Ascending aorta (tissue), 2 donors: ENCODE measurements around the gene PCDHA4. TPM values are rescaled to one million over a fixed set of nuclear protein-coding genes. Genes with fewer than 3 reads are reported as not detected.
"Not testable (repeated sequence)": the region's sequence is repeated elsewhere in the genome, so short reads cannot be mapped to it uniquely, and the experiment has no call there.

Source experiments
- DNase-seq, 2 donors: peaks; one replicate each; pipeline ENCODE4 v3.0.0-alpha.2; 2019; ENCODE audit warnings: low spot score in 2 of 2
- H3K27ac ChIP-seq, 2 donors: fragments of 200-600 bp; sonication (generic); one replicate each; pipeline ENCODE4 v1.5.1; 2016 to 2017; ENCODE audit warnings: mild to moderate bottlenecking in 1 of 2
- H3K27me3 ChIP-seq: fragments of 200-600 bp; sonication (generic); one replicate; pipeline ENCODE4 v1.5.1; 2017
- H3K36me3 ChIP-seq, 2 donors: fragments of 200-600 bp; sonication (generic); one replicate each; pipeline ENCODE4 v1.5.1; 2016
- H3K4me1 ChIP-seq, 2 donors: fragments of 200-600 bp; sonication (generic); one replicate each; pipeline ENCODE4 v1.5.1; 2016 to 2017; ENCODE audit warnings: mild to moderate bottlenecking in 1 of 2
- H3K4me3 ChIP-seq, 2 donors: fragments of 200-600 bp; sonication (generic); one replicate each; pipeline ENCODE4 v1.5.1; 2016 to 2017; ENCODE audit warnings: mild to moderate bottlenecking in 1 of 2
- H3K9me3 ChIP-seq, 2 donors: fragments of 200-600 bp; sonication (generic); one replicate each; pipeline ENCODE4 v1.5.1; 2016
- intact Hi-C: fragments of 100-400 bp; cut with DNase I; formaldehyde crosslinking; loops from one replicate; pipeline ENCODE4 v1.15.1; 2023
- total RNA-seq: library from RNA; depleted of rRNA; stranded (reverse); fragments of >200 nt; gene quantifications from one replicate; pipeline ENCODE4 v1.1.0, GENCODE V29; 2016
- TF ChIP-seq, protein P1 (sequence below), 3 experiments: fragments of 200-600 bp in 2 of 3; fragments of 450-650 bp in 1 of 3; sonication (generic) in 2 of 3; IDR thresholded peaks; one replicate each; pipeline ENCODE4 v1.5.1; 2016 to 2019; ENCODE audit warnings: antibody characterized with exemption in 3 of 3, mild to moderate bottlenecking in 1 of 3, moderate library complexity in 1 of 3

The PCDHA4 gene
- total RNA-seq, 1 donor from 2014 or later = not detected

DNA sequence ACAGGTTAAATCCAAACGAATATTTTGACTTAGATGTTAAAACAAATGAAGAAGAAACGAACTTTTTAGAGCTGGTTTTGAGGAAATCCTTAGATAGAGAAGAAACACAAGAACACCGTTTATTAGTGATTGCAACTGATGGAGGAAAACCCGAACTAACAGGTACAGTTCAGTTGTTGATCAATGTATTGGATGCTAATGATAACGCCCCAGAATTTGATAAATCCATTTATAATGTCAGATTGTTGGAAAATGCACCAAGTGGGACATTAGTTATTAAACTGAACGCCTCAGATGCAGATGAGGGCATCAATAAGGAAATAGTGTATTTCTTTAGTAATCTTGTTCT, 15.4 kb downstream of the PCDHA4 start:
- no peaks in the 10 kb centered on the region for H3K36me3 ChIP-seq
- peaks cover 10 to 40% of the 10 kb centered on the region in 2 donors for H3K9me3 ChIP-seq
- H3K27ac ChIP-seq = no peak overlapping the region
- TF ChIP-seq, protein P1, sequence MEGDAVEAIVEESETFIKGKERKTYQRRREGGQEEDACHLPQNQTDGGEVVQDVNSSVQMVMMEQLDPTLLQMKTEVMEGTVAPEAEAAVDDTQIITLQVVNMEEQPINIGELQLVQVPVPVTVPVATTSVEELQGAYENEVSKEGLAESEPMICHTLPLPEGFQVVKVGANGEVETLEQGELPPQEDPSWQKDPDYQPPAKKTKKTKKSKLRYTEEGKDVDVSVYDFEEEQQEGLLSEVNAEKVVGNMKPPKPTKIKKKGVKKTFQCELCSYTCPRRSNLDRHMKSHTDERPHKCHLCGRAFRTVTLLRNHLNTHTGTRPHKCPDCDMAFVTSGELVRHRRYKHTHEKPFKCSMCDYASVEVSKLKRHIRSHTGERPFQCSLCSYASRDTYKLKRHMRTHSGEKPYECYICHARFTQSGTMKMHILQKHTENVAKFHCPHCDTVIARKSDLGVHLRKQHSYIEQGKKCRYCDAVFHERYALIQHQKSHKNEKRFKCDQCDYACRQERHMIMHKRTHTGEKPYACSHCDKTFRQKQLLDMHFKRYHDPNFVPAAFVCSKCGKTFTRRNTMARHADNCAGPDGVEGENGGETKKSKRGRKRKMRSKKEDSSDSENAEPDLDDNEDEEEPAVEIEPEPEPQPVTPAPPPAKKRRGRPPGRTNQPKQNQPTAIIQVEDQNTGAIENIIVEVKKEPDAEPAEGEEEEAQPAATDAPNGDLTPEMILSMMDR (IDR thresholded peaks at IDR 0.05) = no peak
- intact Hi-C loops = no loop called here
- H3K4me1 ChIP-seq = no peaks in the 10 kb centered on the region
- H3K27me3 ChIP-seq = no peaks in the 10 kb centered on the region
- no peak overlapping the region for H3K4me3 ChIP-seq
- DNase-seq = no peak

- H3K36me3 ChIP-seq, DNase-seq, H3K4me3 ChIP-seq, H3K27ac ChIP-seq, H3K27me3 ChIP-seq, intact Hi-C loops, H3K4me1 ChIP-seq: not testable (repeated sequence)
- peaks cover 12 to 40% of the 10 kb centered on the region in 2 donors for H3K9me3 ChIP-seq
These were observed 16.1 kb downstream of the PCDHA4 start for GRCh38 chr5:140822969-140823368.

GRCh38 chr5:140823475-140823874, 16.6 kb downstream of the PCDHA4 start:
- DNase-seq = no peak
- H3K9me3 ChIP-seq = peaks cover 17 to 43% of the 10 kb centered on the region in 2 donors
- intact Hi-C loops = no loop called here
- TF ChIP-seq, protein P1 (IDR thresholded peaks at IDR 0.05) = no peak
- H3K4me3 ChIP-seq = no peak overlapping the region
- H3K36me3 ChIP-seq = no peaks in the 10 kb centered on the region
- no peaks in the 10 kb centered on the region for H3K27me3 ChIP-seq
- H3K27ac ChIP-seq = no peak overlapping the region
- H3K4me1 ChIP-seq = no peaks in the 10 kb centered on the region

DNA sequence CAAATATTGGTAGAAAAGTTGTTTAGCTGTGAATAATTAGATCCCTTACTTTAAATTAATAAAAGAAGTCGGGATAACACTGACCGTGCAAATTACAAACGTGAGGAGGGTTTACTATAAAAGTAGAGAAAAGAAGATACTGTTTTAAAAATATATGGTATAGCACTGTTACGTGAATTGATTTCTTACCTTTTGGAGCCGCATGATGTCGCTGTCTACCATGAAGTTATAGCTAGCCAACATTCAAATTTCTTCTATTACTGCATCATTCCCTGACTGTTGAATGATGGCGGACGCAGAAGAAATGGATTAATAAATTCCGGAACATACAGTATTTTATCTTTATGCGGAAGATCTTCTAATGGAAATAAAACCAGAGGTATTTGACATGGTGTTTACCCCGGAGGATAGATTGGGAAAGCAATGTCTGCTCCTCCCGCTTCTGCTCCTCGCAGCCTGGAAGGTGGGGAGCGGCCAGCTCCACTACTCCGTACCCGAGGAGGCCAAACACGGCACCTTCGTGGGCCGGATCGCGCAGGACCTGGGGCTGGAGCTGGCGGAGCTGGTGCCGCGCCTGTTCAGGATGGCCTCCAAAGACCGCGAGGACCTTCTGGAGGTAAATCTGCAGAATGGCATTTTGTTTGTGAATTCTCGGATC, 21.0 kb downstream of the PCDHA4 start, which contains the start of gene PCDHA6:
Gene PCDHA6, plus strand, starts transcription at position 257 of the 658 bp plus-strand sequence. Its CDS starts 132 bp downstream, at position 389.
- Histone ChIP-seq H3K27ac (no peak within 1 kb of the TSS), H3K9me3 (peaks cover 12 to 50% of the 10 kb centered on the region in 2 donors), H3K27me3 (no peaks in the 10 kb centered on the region), H3K4me1 (no peaks in the 10 kb centered on the region), H3K4me3 (peak within 1 kb of the TSS in 1 of 2 donors; percentile 22), H3K36me3 (no peaks in the 10 kb centered on the region)
- DNase-seq = no peak
- TF ChIP-seq, protein P1 (IDR thresholded peaks at IDR 0.05) = peak in 1 of 3 experiments; percentile 6
- intact Hi-C loops = no loop called here

- H3K4me1 ChIP-seq = no peaks in the 10 kb centered on the region
- no peak for DNase-seq
- intact Hi-C loops = no loop called here
- TF ChIP-seq, protein P1 (IDR thresholded peaks at IDR 0.05) = no peak
- H3K36me3 ChIP-seq = no peaks in the 10 kb centered on the region
- no peaks in the 10 kb centered on the region for H3K27me3 ChIP-seq
- H3K4me3 ChIP-seq = peak overlapping the region in 1 of 2 donors; percentile 22
- no peak overlapping the region for H3K27ac ChIP-seq
- peaks cover 9 to 54% of the 10 kb centered on the region in 2 donors for H3K9me3 ChIP-seq
These were observed 21.5 kb downstream of the PCDHA4 start for GRCh38 chr5:140828362-140828737.

GRCh38 chr5:140829511-140830501, 22.9 kb downstream of the PCDHA4 start:
- intact Hi-C loops = not testable (repeated sequence)
- peaks cover 9 to 64% of the 10 kb centered on the region in 2 donors for H3K9me3 ChIP-seq

More at GRCh38 chr5:140829511-140830501, 22.9 kb downstream of the PCDHA4 start:
- not testable (repeated sequence) for DNase-seq, H3K36me3 ChIP-seq, H3K27me3 ChIP-seq, H3K4me3 ChIP-seq, H3K4me1 ChIP-seq, H3K27ac ChIP-seq
